ENCODE measurements around the gene LGALS12.
"Not testable (repeated sequence)": the region's sequence is repeated elsewhere in the genome, so short reads cannot be mapped to it uniquely, and the experiment has no call there.

- TF ChIP-seq CREB5 (CRISPR knock-in tag; IDR thresholded peaks at IDR 0.05; ENCODE audit: low read depth); TOX (CRISPR knock-in tag; IDR thresholded peaks at IDR 0.05; ENCODE audit: borderline replicate concordance); TCF4 (CRISPR knock-in tag; IDR thresholded peaks at IDR 0.05; ENCODE audit: borderline replicate concordance); POU6F1 (CRISPR knock-in tag; IDR thresholded peaks at IDR 0.05; ENCODE audit: borderline replicate concordance, low read depth); SNAI2 (CRISPR knock-in tag; IDR thresholded peaks at IDR 0.05); ARNTL (CRISPR knock-in tag; IDR thresholded peaks at IDR 0.05; ENCODE audit: borderline replicate concordance, low read depth); ZNF70 (CRISPR knock-in tag; IDR thresholded peaks at IDR 0.05); RARB (CRISPR knock-in tag; IDR thresholded peaks at IDR 0.05); ZFP30 (CRISPR knock-in tag; IDR thresholded peaks at IDR 0.05); ISL1 (CRISPR knock-in tag; IDR thresholded peaks at IDR 0.05); ZC3H10 (CRISPR knock-in tag; IDR thresholded peaks at IDR 0.05); ZFP3 (CRISPR knock-in tag; IDR thresholded peaks at IDR 0.05): not testable (repeated sequence)
Measured at GRCh38 chr11:63528729-63529278, 22.9 kb downstream of the LGALS12 start.

Measured in SK-N-SH treated with all-trans-retinoic acid at 6 μM for 48 hours (cell line).